RWPE2 (cell line): ENCODE data around the gene TGIF2LX.
"Not testable (repeated sequence)": the region's sequence is repeated elsewhere in the genome, so short reads cannot be mapped to it uniquely, and the experiment has no call there.

Experiments used
- ATAC-seq: fragments of 200-7000 bp; cut with Tn5 transposase; 3 replicates; pipeline ENCODE4 v1.9.1; 2021; ENCODE audit warnings: low read depth
- DNase-seq: peaks from one replicate; pipeline ENCODE4 v3.0.0-alpha.2; 2020; ENCODE audit warnings: low spot score
- H3K27ac ChIP-seq: fragments of 450-650 bp; 2 replicates; pipeline ENCODE4 v1.5.1; 2017; ENCODE audit warnings: mild to moderate bottlenecking; ENCODE audit not compliant: poor library complexity, severe bottlenecking
- H3K27me3 ChIP-seq: fragments of 250-450 bp; sonication (Bioruptor Pico); 2 replicates; pipeline ENCODE4 v1.5.1; 2021; ENCODE audit warnings: mild to moderate bottlenecking, moderate library complexity; ENCODE audit not compliant: insufficient read depth, poor library complexity, severe bottlenecking
- H3K36me3 ChIP-seq: fragments of 250-450 bp; sonication (Bioruptor Pico); 2 replicates; pipeline ENCODE4 v1.5.1; 2020; ENCODE audit warnings: low read depth, mild to moderate bottlenecking, moderate library complexity
- H3K4me1 ChIP-seq: fragments of 250-450 bp; sonication (Bioruptor Pico); 2 replicates; pipeline ENCODE4 v1.5.1; 2021; ENCODE audit warnings: mild to moderate bottlenecking, moderate library complexity; ENCODE audit not compliant: insufficient read depth, poor library complexity, severe bottlenecking
- H3K4me3 ChIP-seq: fragments of 250-450 bp; sonication (Bioruptor Pico); 2 replicates; pipeline ENCODE4 v1.5.1; 2021; ENCODE audit warnings: mild to moderate bottlenecking, moderate library complexity; ENCODE audit not compliant: severe bottlenecking
- H3K9me3 ChIP-seq: fragments of 250-450 bp; sonication (Bioruptor Pico); 2 replicates; pipeline ENCODE4 v1.5.1; 2021; ENCODE audit warnings: mild to moderate bottlenecking, moderate library complexity; ENCODE audit not compliant: severe bottlenecking

TGIF2LX gene

DNA sequence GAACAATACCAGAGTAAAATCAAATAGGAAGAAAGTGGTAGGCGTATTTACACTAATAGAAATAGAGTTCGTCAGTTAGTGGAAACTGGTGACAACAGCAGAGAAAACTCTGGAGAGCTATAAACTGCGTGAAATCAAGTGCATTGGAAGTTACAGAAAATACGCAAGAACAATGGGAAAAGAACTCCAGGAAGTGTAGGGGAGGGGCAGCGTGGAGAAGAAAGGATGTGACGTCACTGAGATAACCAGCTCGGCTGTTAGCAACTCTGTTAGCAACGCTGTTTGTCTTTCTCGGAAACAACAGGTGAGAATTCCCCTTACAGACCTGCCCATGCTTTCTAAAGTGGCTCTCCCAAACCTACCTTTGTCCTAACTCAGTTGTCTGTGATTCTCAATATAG lies at the start of gene TGIF2LX:
Gene TGIF2LX, plus strand, starts transcription at position 244 of the 400 bp plus-strand sequence. CDS start 178 bp downstream, outside the sequence.
- not testable (repeated sequence) for H3K4me3 ChIP-seq, H3K4me1 ChIP-seq, ATAC-seq, H3K9me3 ChIP-seq, H3K36me3 ChIP-seq, H3K27ac ChIP-seq, H3K27me3 ChIP-seq, DNase-seq

DNA sequence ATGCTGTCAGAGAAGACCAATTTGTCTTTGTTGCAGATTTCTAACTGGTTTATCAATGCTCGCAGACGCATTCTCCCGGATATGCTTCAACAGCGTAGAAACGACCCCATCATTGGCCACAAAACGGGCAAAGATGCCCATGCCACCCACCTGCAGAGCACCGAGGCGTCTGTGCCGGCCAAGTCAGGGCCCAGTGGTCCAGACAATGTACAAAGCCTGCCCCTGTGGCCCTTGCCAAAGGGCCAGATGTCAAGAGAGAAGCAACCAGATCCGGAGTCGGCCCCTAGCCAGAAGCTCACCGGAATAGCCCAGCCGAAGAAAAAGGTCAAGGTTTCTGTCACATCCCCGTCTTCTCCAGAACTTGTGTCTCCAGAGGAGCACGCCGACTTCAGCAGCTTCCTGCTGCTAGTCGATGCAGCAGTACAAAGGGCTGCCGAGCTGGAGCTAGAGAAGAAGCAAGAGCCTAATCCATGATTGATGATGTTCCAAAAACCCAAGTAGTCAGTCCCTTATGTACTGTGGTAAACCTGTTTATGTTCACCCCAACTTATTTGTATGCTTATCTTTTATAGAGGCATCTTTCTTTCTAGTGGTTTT lies 728 bp downstream of the TGIF2LX start:
- not testable (repeated sequence) for H3K9me3 ChIP-seq, H3K4me1 ChIP-seq, H3K27me3 ChIP-seq, H3K27ac ChIP-seq, ATAC-seq, H3K36me3 ChIP-seq, DNase-seq, H3K4me3 ChIP-seq

DNA sequence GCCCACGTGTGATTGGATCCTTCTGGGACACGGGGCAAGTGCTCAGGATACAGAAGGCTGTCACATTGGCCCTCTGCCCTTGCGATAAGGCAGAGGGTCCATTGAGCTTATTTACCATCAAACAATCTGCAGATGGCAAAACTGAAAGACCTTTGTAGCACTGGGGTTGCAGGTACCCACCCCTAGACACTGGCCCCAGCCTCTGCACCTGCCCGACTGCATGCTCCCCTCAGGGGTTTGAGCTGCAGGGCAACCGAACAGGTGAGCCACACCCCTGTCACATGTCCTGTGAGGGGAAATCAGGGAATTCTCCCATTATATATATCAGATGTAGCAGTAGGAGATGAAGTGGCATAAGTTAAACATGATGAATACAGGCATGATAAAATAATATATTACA lies 21.4 kb downstream of the TGIF2LX start:
- ATAC-seq, H3K27me3 ChIP-seq, DNase-seq, H3K9me3 ChIP-seq, H3K4me3 ChIP-seq, H3K36me3 ChIP-seq, H3K27ac ChIP-seq, H3K4me1 ChIP-seq: not testable (repeated sequence)

DNA sequence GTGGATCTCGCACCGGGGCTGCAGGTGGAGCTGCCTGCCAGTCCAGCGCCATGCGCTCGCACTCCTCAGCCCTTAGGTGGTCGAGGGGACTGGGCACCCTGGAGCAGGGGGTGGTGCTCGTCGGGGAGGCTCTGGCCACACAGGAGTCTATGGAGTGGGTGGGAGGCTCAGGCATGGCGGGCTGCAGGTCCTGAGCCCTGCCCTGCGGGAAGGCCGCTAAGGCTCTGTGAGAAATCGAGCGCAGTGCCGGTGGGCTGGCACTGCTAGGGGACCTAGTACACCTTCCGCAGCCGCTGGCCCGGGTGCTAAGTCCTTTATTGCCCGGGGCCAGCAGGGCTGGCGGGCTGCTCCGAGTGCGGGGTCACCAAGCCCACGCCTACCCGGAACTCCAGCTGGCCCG lies 43.9 kb downstream of the TGIF2LX start:
- ATAC-seq, H3K36me3 ChIP-seq, H3K27me3 ChIP-seq, H3K27ac ChIP-seq, H3K9me3 ChIP-seq, H3K4me3 ChIP-seq, DNase-seq, H3K4me1 ChIP-seq: not testable (repeated sequence)
